NCI-H2171 (cell line): ENCODE measurements around the gene SIX1.

Source experiments
- DNase-seq: peaks from one replicate; lab custom pipeline; 2025; lab: John Stamatoyannopoulos, UW

Gene SIX1

GRCh38 chr14:60642270-60643140, 6.8 kb downstream of the SIX1 start:
- DNase-seq: no peak

GRCh38 chr14:60641742-60642269, 7.5 kb downstream of the SIX1 start:
- DNase-seq: no peak

GRCh38 chr14:60640859-60641741, 8.2 kb downstream of the SIX1 start:
- no peak for DNase-seq

- DNase-seq: no peak
Measured at GRCh38 chr14:60639674-60640073, 9.6 kb downstream of the SIX1 start.

GRCh38 chr14:60637479-60638315, 11.6 kb downstream of the SIX1 start:
- DNase-seq: peak; percentile 82

GRCh38 chr14:60636879-60637478, 12.3 kb downstream of the SIX1 start:
- no peak for DNase-seq

GRCh38 chr14:60634153-60634552, 15.1 kb downstream of the SIX1 start:
- DNase-seq: no peak

GRCh38 chr14:60632777-60633176, 16.5 kb downstream of the SIX1 start:
- DNase-seq: no peak

- DNase-seq: no peak
Measured at GRCh38 chr14:60632257-60632656, 17.0 kb downstream of the SIX1 start.

GRCh38 chr14:60631842-60632241, 17.4 kb downstream of the SIX1 start:
- no peak for DNase-seq

- no peak for DNase-seq
Measured at GRCh38 chr14:60630129-60630528, 19.1 kb downstream of the SIX1 start.

GRCh38 chr14:60628892-60629291, 20.4 kb downstream of the SIX1 start:
- DNase-seq: no peak

- DNase-seq: no peak
Measured at GRCh38 chr14:60622917-60623257, 26.4 kb downstream of the SIX1 start.

GRCh38 chr14:60622210-60622916, 26.9 kb downstream of the SIX1 start:
- no peak for DNase-seq

- no peak for DNase-seq
Measured at GRCh38 chr14:60621386-60621785, 27.9 kb downstream of the SIX1 start.

- DNase-seq: no peak
Measured at GRCh38 chr14:60618241-60618640, 31.0 kb downstream of the SIX1 start.

- DNase-seq: no peak
Measured at GRCh38 chr14:60616461-60616959, 32.8 kb downstream of the SIX1 start.

- no peak for DNase-seq
Measured at GRCh38 chr14:60602291-60602690, 47.0 kb downstream of the SIX1 start.

- DNase-seq: no peak
Measured at GRCh38 chr14:60599727-60600126, 49.5 kb downstream of the SIX1 start.

- no peak for DNase-seq
Measured at GRCh38 chr14:60596139-60596538, 53.1 kb downstream of the SIX1 start.

GRCh38 chr14:60594062-60594461, 55.2 kb downstream of the SIX1 start:
- no peak for DNase-seq
